C1 segment of cervical spinal cord (tissue), 14 donors: ENCODE results near the gene C10orf95.
A peak's percentile ranks its signal among the peaks of the same experiment; 100 is the strongest.
"Not testable (repeated sequence)": the region's sequence is repeated elsewhere in the genome, so short reads cannot be mapped to it uniquely, and the experiment has no call there.

Source experiments
- DNase-seq, 14 donors: peaks; one replicate each; lab custom pipeline; 2025; lab: John Stamatoyannopoulos, UW

Gene C10orf95, protein sequence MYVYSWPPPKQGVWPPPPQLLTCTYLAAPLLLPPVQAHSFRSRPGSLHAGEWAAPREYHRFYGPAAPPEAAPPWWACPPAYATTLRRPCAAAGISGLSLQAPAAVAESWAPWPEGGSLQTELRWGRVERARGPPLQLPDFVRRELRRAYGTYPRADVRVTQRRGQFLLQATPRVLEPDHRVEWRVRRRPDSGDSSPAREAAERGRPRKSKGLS

DNA sequence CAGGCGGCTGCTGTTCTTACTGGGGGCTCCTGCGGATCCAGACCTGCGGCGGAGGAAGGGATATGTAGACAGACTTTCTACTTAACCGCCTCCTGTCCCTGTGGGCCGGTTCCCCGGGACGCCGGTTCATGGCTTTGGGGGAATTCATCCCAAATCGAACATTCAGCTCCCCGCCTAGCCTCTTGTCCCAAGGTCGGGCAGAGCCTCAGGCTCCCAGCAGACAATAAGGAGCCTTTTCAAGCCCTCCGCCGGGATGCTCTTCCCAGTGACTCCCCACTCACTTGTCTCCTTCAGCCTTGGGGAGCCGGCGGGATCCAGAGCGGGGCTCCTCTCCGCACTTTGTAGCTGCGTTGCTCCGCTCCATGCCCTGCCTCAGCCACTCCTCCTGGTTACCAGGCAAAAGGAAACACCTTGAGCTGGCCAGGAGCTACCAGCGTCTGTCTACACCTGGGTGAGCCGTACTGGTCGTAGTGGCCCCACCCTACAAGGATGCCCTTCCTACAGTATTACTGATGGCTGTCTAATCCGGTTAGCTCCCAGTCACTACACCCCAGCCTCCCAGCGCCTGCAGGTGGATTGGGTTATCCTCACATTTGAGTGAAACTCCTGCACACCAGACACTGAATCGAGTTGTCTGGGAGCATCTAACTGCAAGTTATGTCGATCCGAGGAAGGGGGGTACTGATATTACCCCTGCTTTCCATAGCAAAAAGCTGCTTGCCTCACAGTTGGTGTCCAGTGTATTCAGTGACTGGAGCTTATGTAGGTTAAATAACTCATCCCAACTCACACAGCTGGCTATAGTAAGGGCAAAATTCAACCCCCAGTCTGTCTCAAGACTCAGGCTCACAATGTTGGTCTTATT is at the start of gene C10orf95:
Gene C10orf95 (minus strand): TSS at position 439 of the 865 bp plus-strand sequence. CDS start 450 bp downstream, outside the sequence.
- peak in 4 of 14 donors; percentile 21 to 68 (median 48) for DNase-seq

GRCh38 chr10:102500686-102501085 is 49.3 kb upstream of the C10orf95 start:
- DNase-seq, result not testable (repeated sequence)

DNA sequence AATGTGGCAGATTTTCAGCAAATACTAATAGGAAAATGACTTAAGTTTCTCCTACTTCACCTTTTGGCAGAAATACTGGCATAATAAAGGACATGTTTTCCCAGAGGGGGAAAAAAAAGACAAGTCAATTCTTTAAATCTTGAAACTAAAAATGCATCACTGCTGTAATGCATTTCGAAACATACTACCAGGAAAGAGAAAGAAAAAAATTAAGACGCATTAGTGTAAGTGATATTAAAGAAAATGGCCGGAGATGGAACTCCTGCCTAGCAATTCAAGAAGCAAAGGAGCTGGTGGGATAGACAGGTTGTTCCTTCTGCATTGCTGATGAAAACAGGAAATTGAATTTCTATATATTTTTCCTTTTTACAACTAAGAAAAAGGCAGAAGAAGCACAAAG is 48.0 kb upstream of the C10orf95 start:
- DNase-seq, result no peak

DNA sequence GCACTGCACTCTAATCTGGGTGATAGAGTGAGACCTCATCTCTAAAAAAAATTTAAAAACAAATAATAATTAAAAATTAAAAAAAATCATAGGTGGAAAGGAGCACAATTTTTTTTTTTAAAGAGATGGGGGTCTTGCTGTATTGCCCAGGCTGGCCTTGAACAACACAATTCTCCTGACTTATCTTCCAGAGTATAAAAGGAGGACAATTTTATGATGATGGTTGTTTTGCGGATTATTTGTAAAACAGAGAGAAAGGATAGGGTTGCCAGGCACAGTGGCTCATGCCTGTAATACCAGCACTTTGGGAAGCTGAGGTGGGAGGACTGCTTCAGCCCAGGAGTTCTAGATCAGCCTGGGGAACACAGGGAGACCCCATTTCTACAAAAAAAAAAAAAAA is 46.2 kb upstream of the C10orf95 start:
- DNase-seq, result no peak

GRCh38 chr10:102493771-102494170 is 42.4 kb upstream of the C10orf95 start:
- DNase-seq, result no peak

- DNase-seq, result peak in 6 of 14 donors; percentile 2 to 61 (median 40)
Observed at GRCh38 chr10:102492983-102493382, 41.6 kb upstream of the C10orf95 start.

DNA sequence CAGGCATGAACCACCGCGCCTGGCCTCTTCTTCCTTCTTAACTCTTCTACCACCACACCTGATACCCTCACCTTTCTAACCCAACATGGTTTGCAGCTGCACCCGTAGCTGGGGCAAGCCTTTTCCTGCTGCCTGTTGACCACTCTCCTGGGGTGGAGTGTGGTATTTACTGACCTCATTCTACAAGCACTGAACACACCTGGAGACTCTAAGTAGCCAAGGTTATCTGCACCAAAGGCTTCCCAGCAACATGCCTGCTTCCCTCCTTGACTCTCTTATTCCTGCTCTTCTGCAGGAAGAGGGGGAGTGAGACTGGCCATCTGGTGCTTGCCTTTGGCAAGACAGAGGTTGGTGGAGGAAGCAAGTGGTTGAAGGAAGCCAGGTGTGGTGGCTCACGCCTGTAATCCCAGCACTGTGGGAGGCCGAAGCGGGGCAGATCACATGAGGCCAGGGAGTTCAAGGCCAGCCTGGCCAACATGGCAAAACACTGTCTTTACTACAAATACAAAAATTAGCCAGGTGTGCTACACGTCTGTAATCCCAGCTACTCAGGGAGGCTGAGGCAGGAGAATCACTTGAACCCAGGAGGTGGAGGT is 41.1 kb upstream of the C10orf95 start:
- no peak for DNase-seq

DNA sequence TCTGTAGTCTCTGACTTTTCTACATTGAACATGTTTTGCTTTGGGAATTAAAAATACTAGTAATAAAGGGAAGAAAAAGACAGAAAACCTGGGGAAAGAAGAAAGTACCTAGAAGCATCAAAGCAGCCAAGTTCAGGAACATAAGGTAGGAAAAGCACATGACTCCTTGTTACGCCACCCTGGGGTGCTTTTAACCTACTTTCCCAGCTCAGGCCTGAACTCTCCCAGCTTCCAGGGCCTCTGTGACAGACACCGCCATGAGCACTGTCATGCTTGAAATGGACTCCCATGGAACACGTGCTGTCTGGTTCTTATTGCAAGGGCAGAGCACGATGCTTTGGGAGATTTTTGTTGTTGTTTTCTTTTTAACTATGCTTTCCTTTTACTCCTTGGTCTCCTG is 39.8 kb upstream of the C10orf95 start:
- peak in 1 of 14 donors; percentile 57 for DNase-seq

DNA sequence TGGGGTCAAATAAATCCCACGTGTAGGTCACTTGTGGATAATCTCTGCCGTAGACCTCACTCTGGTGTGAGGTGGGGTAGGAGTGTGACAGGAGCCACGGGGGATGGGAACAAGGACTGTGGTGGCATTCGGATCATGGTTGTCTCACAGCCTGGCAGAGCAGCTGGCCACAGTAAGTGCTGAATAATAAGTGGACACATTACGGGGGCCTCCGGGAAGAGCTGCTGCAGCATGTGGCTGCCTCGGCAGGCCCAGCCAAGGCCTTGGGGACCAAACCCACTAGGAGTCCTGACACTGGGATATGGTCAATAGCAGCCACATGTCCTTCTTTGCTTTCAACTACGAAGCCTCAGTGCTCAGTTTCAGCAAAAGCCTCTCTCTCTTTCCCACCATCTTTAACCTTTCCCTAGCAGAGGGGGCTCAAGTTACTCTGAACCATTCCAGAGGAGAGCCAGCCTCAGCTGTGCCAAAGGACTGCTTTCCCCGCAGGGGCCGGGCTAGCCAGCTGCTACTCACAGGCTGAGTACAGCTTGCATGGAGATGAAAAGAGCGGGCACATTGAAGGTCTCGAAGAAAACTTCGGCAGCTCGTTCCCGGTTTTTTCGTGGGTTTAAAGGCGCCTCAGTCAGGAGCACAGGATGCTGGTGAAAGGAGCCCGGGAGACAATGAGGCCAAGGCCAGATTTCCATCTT is 33.9 kb upstream of the C10orf95 start:
- peak in 1 of 14 donors; percentile 70 for DNase-seq

DNA sequence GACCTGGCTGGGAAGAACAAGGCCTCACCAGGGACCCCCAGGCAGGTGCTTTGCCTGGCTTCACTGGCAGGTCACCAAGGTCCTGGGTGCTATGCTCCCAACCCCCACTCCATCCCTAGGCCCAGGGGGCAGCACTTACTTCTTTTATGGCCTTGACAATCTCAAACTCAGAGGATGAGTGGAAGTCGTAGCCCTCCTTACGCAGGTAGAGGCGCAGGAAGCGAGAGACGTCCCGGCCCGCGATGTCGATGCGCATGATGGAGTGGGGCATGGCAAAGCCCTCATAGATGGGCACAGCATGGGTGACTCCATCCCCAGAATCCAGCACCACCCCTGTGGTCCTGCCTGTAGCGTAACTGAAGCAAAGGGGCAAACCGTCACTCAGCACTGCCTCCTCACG is 32.7 kb upstream of the C10orf95 start:
- DNase-seq, result no peak

DNA sequence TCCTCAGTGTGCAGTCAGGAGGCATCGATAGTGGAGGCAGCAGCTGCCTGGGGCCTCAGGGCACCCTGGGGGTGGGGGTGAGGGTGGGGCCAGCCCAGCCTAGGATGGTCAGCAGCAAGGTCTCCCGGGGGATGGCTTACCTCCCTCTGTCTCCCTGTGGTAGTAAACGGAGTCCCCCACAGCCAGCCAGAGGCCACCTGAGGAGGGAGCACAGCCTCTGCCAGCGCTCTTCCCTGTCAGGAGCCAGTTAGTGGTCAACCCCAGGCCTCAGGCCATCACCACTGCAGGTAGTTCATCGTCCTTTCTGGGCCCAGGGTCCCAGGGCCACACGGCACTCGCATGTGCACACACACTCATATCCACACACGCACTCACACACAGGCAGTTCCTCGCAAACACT is 29.1 kb upstream of the C10orf95 start:
- DNase-seq, result no peak

DNA sequence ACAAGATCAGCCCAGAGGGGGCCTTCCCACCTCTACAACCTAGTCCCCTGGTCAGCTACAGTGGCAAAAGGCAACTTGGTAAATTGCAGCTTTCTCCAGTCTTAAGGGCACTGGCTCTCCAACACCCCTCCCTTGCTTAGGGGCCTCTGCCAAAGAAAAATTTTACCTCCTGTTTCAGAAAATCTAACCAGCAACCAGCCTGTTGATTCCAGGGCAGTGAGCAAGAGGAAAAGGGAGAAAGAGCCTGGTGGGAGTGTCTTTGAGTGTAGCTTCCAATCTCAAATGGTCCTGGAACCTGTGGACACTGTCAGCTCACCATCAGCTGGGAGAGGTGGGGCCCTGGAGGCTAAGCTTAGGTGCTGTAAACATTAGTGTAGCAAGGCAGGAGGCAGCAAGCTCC is 28.3 kb upstream of the C10orf95 start:
- no peak for DNase-seq

- DNase-seq, result peak in 1 of 14 donors; percentile 5
Observed at GRCh38 chr10:102476466-102477141, 25.3 kb upstream of the C10orf95 start.

- DNase-seq, result no peak
Observed at GRCh38 chr10:102475451-102476040, 24.2 kb upstream of the C10orf95 start.

- no peak for DNase-seq
Observed at GRCh38 chr10:102473445-102474331, 22.3 kb upstream of the C10orf95 start.

- no peak for DNase-seq
Observed at GRCh38 chr10:102470579-102471546, 19.5 kb upstream of the C10orf95 start.

- no peak for DNase-seq
Observed at GRCh38 chr10:102468683-102469082, 17.3 kb upstream of the C10orf95 start.

DNA sequence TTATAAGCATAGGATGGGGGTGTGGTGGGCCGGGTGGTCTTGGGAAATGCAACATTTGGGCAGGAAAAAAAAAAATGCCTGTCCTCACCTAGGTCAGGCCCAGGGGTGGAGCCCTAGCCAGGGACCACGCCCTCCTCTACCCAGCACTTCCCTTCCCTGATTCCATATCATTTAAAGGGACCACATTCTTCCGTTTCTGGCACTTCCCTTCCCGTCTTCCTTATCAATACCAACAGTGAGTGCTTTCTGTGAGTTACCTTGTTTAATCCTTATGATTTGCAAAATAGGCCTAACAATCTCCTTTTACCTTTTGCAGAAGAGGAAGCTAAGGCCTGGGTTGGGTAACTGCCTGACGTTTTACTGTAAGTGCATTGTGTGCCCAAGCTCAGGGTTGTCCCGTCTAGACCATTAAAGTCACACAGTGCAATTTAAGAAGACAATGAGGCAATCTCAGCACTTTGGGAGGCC is 16.7 kb upstream of the C10orf95 start:
- DNase-seq, result no peak

DNA sequence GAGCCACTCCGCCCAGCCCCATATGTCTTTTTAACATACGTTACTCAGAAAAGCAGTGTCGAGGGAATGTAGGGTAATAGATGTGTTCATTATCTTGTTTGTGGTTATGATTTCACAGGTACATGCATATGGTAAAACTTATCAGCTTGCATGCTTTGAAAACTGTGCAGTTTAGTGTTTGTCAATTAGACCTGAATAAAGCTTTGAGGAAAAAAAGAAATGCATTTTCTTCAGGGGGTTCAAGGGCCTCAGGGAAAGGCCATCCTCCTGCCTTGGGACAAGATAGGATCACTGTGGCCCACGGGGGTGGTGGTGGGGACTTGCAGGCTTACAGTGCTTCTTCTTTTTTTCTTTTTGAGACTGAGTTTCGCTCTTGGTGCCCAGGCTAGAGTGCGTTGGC is 16.0 kb upstream of the C10orf95 start:
- no peak for DNase-seq
